Measurements from ENCODE around the gene PJVK. TPM values are rescaled to one million over a fixed set of nuclear protein-coding genes. Genes with fewer than 3 reads are reported as not detected.

The PJVK gene
- total RNA-seq, 1 experiment from 2014 or later: 2.5 TPM

DNA sequence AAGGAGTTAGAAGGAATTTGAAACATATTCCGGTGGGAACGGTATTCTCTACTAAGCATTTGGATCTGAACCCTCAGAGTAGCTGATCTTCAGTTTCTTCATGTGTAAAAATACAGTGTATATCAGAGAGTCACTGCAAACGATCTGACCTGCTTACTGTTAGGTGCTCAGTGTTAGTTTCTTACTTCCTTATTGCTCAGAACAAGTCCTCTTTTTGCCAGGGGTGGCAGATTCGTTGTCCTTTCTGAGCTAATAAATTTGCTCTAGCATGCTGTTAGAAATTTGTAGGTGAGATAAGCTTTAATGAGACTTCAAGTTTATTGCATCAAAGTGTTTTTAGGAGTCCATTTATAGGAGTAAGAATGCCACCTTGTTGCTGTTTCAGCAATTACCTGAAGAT lies 44.9 kb downstream of the PJVK start:
- POLR2A ChIA-PET: no interaction called here
- no peak overlapping the region for H3K4me3 Mint-ChIP-seq
- no peaks in the 10 kb centered on the region for H3K27me3 Mint-ChIP-seq (ENCODE audit: low read depth)
- CTCF ChIA-PET: interaction anchor here (1.1 kb wide), 1 partner anchor 26 kb away, joined by 3 read pairs; no protein-coding TSS in a partner anchor
- TF ChIP-seq, protein P1, sequence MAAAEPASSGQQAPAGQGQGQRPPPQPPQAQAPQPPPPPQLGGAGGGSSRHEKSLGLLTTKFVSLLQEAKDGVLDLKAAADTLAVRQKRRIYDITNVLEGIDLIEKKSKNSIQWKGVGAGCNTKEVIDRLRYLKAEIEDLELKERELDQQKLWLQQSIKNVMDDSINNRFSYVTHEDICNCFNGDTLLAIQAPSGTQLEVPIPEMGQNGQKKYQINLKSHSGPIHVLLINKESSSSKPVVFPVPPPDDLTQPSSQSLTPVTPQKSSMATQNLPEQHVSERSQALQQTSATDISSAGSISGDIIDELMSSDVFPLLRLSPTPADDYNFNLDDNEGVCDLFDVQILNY (CRISPR knock-in tag; IDR thresholded peaks at IDR 0.05): no peak
- TF ChIP-seq, protein P2, sequence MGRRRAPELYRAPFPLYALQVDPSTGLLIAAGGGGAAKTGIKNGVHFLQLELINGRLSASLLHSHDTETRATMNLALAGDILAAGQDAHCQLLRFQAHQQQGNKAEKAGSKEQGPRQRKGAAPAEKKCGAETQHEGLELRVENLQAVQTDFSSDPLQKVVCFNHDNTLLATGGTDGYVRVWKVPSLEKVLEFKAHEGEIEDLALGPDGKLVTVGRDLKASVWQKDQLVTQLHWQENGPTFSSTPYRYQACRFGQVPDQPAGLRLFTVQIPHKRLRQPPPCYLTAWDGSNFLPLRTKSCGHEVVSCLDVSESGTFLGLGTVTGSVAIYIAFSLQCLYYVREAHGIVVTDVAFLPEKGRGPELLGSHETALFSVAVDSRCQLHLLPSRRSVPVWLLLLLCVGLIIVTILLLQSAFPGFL (CRISPR knock-in tag; IDR thresholded peaks at IDR 0.05; ENCODE audit: borderline replicate concordance): no peak
- DNase-seq (ENCODE audit: low spot score): no peak
- H3K9me3 Mint-ChIP-seq: no peaks in the 10 kb centered on the region
- ATAC-seq: no peak
- peaks cover 37% of the 10 kb centered on the region for H3K36me3 Mint-ChIP-seq
- H3K27ac Mint-ChIP-seq: no peak overlapping the region
- 0 out of 2 replicates have a peak, but pooled peaks cover 3% of the 10 kb centered on the region for H3K4me1 Mint-ChIP-seq

DNA sequence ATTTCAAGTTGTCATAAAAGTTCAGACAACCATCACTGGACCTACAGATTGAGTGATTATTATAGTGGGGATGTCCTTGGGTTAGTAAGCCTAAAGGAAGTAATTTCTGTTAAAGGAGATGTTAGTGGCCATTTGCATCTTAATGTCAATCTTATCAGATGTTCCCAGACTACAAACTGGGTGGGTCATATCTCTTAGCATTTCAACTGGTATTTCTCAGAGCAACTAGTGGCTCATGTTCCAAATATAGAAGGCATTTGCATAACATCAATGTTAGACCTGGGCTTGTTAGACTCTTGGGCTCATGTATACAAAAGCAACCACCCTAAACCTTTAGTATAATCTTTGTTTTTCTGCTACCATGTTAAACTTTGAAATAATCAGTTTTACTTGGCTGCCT lies 47.0 kb downstream of the PJVK start:
- Mint-ChIP-seq H3K9me3 (no peaks in the 10 kb centered on the region), H3K4me3 (no peak overlapping the region), H3K4me1 (0 out of 2 replicates have a peak, but pooled peaks cover 3% of the 10 kb centered on the region), H3K27ac (no peak overlapping the region), H3K27me3 (ENCODE audit: low read depth) (no peaks in the 10 kb centered on the region), H3K36me3 (peaks cover 46% of the 10 kb centered on the region)
- TF ChIP-seq ZNF263 (CRISPR knock-in tag; IDR thresholded peaks at IDR 0.05; ENCODE audit: low read depth) (no peak), ZNF121 (CRISPR knock-in tag; IDR thresholded peaks at IDR 0.05) (no peak), KAT7 (CRISPR knock-in tag; IDR thresholded peaks at IDR 0.05; ENCODE audit: borderline replicate concordance) (no peak)
- TF ChIP-seq, protein P3, sequence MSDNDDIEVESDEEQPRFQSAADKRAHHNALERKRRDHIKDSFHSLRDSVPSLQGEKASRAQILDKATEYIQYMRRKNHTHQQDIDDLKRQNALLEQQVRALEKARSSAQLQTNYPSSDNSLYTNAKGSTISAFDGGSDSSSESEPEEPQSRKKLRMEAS (CRISPR knock-in tag; IDR thresholded peaks at IDR 0.05): no peak
- TF ChIP-seq, protein P4, sequence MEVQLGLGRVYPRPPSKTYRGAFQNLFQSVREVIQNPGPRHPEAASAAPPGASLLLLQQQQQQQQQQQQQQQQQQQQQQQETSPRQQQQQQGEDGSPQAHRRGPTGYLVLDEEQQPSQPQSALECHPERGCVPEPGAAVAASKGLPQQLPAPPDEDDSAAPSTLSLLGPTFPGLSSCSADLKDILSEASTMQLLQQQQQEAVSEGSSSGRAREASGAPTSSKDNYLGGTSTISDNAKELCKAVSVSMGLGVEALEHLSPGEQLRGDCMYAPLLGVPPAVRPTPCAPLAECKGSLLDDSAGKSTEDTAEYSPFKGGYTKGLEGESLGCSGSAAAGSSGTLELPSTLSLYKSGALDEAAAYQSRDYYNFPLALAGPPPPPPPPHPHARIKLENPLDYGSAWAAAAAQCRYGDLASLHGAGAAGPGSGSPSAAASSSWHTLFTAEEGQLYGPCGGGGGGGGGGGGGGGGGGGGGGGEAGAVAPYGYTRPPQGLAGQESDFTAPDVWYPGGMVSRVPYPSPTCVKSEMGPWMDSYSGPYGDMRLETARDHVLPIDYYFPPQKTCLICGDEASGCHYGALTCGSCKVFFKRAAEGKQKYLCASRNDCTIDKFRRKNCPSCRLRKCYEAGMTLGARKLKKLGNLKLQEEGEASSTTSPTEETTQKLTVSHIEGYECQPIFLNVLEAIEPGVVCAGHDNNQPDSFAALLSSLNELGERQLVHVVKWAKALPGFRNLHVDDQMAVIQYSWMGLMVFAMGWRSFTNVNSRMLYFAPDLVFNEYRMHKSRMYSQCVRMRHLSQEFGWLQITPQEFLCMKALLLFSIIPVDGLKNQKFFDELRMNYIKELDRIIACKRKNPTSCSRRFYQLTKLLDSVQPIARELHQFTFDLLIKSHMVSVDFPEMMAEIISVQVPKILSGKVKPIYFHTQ (CRISPR knock-in tag; IDR thresholded peaks at IDR 0.05): no peak
- TF ChIP-seq, protein P5, sequence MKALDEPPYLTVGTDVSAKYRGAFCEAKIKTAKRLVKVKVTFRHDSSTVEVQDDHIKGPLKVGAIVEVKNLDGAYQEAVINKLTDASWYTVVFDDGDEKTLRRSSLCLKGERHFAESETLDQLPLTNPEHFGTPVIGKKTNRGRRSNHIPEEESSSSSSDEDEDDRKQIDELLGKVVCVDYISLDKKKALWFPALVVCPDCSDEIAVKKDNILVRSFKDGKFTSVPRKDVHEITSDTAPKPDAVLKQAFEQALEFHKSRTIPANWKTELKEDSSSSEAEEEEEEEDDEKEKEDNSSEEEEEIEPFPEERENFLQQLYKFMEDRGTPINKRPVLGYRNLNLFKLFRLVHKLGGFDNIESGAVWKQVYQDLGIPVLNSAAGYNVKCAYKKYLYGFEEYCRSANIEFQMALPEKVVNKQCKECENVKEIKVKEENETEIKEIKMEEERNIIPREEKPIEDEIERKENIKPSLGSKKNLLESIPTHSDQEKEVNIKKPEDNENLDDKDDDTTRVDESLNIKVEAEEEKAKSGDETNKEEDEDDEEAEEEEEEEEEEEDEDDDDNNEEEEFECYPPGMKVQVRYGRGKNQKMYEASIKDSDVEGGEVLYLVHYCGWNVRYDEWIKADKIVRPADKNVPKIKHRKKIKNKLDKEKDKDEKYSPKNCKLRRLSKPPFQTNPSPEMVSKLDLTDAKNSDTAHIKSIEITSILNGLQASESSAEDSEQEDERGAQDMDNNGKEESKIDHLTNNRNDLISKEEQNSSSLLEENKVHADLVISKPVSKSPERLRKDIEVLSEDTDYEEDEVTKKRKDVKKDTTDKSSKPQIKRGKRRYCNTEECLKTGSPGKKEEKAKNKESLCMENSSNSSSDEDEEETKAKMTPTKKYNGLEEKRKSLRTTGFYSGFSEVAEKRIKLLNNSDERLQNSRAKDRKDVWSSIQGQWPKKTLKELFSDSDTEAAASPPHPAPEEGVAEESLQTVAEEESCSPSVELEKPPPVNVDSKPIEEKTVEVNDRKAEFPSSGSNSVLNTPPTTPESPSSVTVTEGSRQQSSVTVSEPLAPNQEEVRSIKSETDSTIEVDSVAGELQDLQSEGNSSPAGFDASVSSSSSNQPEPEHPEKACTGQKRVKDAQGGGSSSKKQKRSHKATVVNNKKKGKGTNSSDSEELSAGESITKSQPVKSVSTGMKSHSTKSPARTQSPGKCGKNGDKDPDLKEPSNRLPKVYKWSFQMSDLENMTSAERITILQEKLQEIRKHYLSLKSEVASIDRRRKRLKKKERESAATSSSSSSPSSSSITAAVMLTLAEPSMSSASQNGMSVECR (CRISPR knock-in tag; IDR thresholded peaks at IDR 0.05; ENCODE audit: borderline replicate concordance): no peak
- TF ChIP-seq, protein P2 (CRISPR knock-in tag; IDR thresholded peaks at IDR 0.05; ENCODE audit: borderline replicate concordance): no peak
- ChIA-PET CTCF (no interaction called here), POLR2A (no interaction called here)
- ATAC-seq (no peak), DNase-seq (ENCODE audit: low spot score) (no peak)

DNA sequence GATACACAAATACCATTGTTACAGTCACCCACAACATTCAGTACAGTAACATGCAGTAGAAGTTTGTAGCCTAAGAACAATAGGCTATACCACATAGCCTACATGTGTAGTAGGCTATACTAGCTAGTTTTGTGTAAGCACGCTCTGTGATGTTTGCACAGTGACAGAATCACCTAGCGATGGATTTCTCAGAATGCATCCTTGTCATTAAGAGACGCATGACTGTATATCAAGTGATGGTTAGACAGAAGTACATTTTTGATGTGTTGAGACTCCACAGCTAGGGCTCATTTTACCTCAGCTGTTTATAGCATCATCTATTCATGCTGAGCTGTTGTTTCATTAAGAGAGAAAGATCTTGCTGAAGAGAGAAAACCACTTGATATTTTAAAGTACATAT lies 48.5 kb downstream of the PJVK start:
- POLR2A ChIA-PET: no interaction called here
- no peak for DNase-seq (ENCODE audit: low spot score)
- H3K27me3 Mint-ChIP-seq (ENCODE audit: low read depth): peaks cover 2% of the 10 kb centered on the region; the same call in 1 of the 2 replicates
- CTCF ChIA-PET: no interaction called here
- no peaks in the 10 kb centered on the region for H3K9me3 Mint-ChIP-seq
- H3K4me3 Mint-ChIP-seq: no peak overlapping the region
- ATAC-seq: no peak
- H3K27ac Mint-ChIP-seq: no peak overlapping the region
- H3K36me3 Mint-ChIP-seq: peaks cover 43% of the 10 kb centered on the region
- H3K4me1 Mint-ChIP-seq: 0 out of 2 replicates have a peak, but pooled peaks cover 3% of the 10 kb centered on the region
- TF ChIP-seq, protein P6, sequence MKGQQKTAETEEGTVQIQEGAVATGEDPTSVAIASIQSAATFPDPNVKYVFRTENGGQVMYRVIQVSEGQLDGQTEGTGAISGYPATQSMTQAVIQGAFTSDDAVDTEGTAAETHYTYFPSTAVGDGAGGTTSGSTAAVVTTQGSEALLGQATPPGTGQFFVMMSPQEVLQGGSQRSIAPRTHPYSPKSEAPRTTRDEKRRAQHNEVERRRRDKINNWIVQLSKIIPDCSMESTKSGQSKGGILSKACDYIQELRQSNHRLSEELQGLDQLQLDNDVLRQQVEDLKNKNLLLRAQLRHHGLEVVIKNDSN (CRISPR knock-in tag; IDR thresholded peaks at IDR 0.05): no peak
- TF ChIP-seq RELA (CRISPR knock-in tag; IDR thresholded peaks at IDR 0.05; ENCODE audit: borderline replicate concordance) (no peak), NFYB (CRISPR knock-in tag; conservative IDR thresholded peaks at IDR 0.05; ENCODE audit: low read depth) (no peak), ZNF219 (CRISPR knock-in tag; IDR thresholded peaks at IDR 0.05; ENCODE audit: borderline replicate concordance) (no peak)
- TF ChIP-seq, protein P7, sequence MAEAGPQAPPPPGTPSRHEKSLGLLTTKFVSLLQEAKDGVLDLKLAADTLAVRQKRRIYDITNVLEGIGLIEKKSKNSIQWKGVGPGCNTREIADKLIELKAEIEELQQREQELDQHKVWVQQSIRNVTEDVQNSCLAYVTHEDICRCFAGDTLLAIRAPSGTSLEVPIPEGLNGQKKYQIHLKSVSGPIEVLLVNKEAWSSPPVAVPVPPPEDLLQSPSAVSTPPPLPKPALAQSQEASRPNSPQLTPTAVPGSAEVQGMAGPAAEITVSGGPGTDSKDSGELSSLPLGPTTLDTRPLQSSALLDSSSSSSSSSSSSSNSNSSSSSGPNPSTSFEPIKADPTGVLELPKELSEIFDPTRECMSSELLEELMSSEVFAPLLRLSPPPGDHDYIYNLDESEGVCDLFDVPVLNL (CRISPR knock-in tag; IDR thresholded peaks at IDR 0.05; ENCODE audit: borderline replicate concordance, low read depth): no peak
- TF ChIP-seq, protein P8, sequence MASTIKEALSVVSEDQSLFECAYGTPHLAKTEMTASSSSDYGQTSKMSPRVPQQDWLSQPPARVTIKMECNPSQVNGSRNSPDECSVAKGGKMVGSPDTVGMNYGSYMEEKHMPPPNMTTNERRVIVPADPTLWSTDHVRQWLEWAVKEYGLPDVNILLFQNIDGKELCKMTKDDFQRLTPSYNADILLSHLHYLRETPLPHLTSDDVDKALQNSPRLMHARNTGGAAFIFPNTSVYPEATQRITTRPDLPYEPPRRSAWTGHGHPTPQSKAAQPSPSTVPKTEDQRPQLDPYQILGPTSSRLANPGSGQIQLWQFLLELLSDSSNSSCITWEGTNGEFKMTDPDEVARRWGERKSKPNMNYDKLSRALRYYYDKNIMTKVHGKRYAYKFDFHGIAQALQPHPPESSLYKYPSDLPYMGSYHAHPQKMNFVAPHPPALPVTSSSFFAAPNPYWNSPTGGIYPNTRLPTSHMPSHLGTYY (CRISPR knock-in tag; IDR thresholded peaks at IDR 0.05): no peak

Measured in WTC11 (cell line).